Erythroblast (primary cell): ENCODE results near the gene METTL9.

Experiments
- GATA1 ChIP-seq: IDR thresholded peaks from 2 replicates; pipeline ENCODE4 v1.6.1; 2011; ENCODE audit warnings: low read depth, mild to moderate bottlenecking, control low read depth, low read length, moderate library complexity
- POLR2A ChIP-seq: IDR thresholded peaks from 2 replicates; pipeline ENCODE4 v1.6.1; 2011; ENCODE audit warnings: mild to moderate bottlenecking, low read length

- no peak for TF ChIP-seq POLR2A
- no peak for TF ChIP-seq GATA1
Measured at GRCh38 chr16:21650521-21650920, 51.1 kb downstream of the METTL9 start.
